Measurements from ENCODE around the gene SIPA1L2.

Gene SIPA1L2

GRCh38 chr1:232585486-232585885 is 44.4 kb downstream of the SIPA1L2 start:
- no peaks in the 10 kb centered on the region for H3K27me3 Mint-ChIP-seq (ENCODE audit: low read depth)
- H3K36me3 Mint-ChIP-seq (ENCODE audit: low read depth) = peaks cover 8% of the 10 kb centered on the region
- no peak for TF ChIP-seq CTCF (IDR thresholded peaks at IDR 0.05; ENCODE audit: unreplicated experiment in 3 of 3)
- H3K9me3 Mint-ChIP-seq = no peaks in the 10 kb centered on the region
- peaks cover 13% of the 10 kb centered on the region for H3K4me1 Mint-ChIP-seq
- no peak overlapping the region for H3K27ac Mint-ChIP-seq
- H3K4me3 Mint-ChIP-seq = no peak overlapping the region

GRCh38 chr1:232581932-232582331 is 48.0 kb downstream of the SIPA1L2 start:
- Mint-ChIP-seq H3K4me3 (no peak overlapping the region), H3K9me3 (no peaks in the 10 kb centered on the region), H3K36me3 (ENCODE audit: low read depth) (peaks cover 4% of the 10 kb centered on the region), H3K4me1 (no peaks in the 10 kb centered on the region), H3K27ac (no peak overlapping the region), H3K27me3 (ENCODE audit: low read depth) (no peaks in the 10 kb centered on the region)
- no peak for TF ChIP-seq CTCF (IDR thresholded peaks at IDR 0.05; ENCODE audit: unreplicated experiment in 3 of 3)

All from nephron (organoid).